Activated naive CD4-positive, alpha-beta T cell treated with anti-CD3 and anti-CD28 coated beads, Interleukin-2, amount 50 U/mL, for 72 hours (primary cell): Measurements from ENCODE around the gene PTGR3. TPM values are rescaled to one million over a fixed set of nuclear protein-coding genes. Genes with fewer than 3 reads are reported as not detected.

Source experiments
- ATAC-seq, 2 donors: fragments of 150-1000 bp; cut with Tn5 transposase; 2 replicates each; pipeline ENCODE4 v1.10.0; 2021; ENCODE audit warnings: mild to moderate bottlenecking in 2 of 2, moderate library complexity in 2 of 2
- DNase-seq, 2 donors: peaks; one replicate each; pipeline ENCODE4 v3.0.0; 2021 to 2022; ENCODE audit warnings: low spot score in 2 of 2
- H3K27ac Mint-ChIP-seq, 2 donors: one replicate each; pipeline ENCODE4 v1.8.0; 2022; ENCODE audit warnings: mild to moderate bottlenecking in 2 of 2, mixed read lengths in 2 of 2
- H3K36me3 Mint-ChIP-seq, 2 donors: one replicate each; pipeline ENCODE4 v1.8.0; 2022; ENCODE audit warnings: mixed read lengths in 2 of 2
- H3K9me3 Mint-ChIP-seq, 2 donors: one replicate each; pipeline ENCODE4 v1.8.0; 2022; ENCODE audit warnings: mixed read lengths in 2 of 2
- total RNA-seq, 2 donors: library from RNA; stranded (reverse); gene quantifications; one replicate each; pipeline ENCODE4 v1.2.3, GENCODE V29; 2022

The PTGR3 gene
- total RNA-seq, 2 donors from 2014 or later = 25.9 to 31.6 TPM

DNA sequence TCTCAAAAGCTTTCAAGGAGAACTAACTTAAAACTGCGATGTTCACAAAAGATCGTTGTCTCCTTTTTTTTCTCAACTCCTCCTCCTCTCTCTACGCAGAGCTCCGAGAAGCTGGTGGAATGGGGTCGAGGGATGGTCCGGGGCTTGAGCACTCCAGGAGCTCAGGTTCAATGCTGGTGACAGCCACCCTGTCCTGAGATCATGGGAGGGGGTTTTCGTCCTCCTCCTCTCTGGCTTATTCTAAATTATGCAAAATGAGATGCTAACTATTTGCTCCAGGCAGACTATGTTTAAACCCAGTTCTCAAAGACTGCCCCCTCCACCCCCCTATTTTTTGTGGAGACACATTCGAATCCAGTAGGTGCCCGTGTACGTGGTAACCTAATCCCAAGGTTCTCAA is 13.5 kb upstream of the PTGR3 start:
- no peaks in the 10 kb centered on the region for H3K36me3 Mint-ChIP-seq
- no peaks in the 10 kb centered on the region for H3K9me3 Mint-ChIP-seq
- DNase-seq = no peak
- no peak overlapping the region for H3K27ac Mint-ChIP-seq
- ATAC-seq = no peak

DNA sequence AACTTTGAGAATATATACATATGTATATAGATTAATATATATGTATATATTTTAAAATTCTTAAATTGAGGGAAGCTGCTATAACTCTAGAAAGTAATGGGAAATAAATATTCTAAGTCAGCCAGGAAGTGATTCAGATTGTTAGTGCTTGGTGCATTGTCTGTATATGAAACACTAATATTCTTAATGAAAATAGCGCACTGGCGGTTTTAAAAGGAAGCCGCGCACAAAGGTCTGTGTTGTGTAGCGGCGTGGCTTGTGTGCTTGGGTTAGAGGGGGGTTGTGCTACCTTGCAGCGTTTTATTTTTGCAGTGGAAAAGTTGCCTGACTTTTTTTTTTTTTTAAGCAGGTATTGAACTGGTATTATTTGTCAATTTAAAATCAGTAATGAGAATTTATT is 13.0 kb upstream of the PTGR3 start:
- no peaks in the 10 kb centered on the region for H3K36me3 Mint-ChIP-seq
- no peak for ATAC-seq
- no peak for DNase-seq
- peak overlapping the region in 1 of 2 donors; percentile 92 for H3K27ac Mint-ChIP-seq
- no peaks in the 10 kb centered on the region for H3K9me3 Mint-ChIP-seq

DNA sequence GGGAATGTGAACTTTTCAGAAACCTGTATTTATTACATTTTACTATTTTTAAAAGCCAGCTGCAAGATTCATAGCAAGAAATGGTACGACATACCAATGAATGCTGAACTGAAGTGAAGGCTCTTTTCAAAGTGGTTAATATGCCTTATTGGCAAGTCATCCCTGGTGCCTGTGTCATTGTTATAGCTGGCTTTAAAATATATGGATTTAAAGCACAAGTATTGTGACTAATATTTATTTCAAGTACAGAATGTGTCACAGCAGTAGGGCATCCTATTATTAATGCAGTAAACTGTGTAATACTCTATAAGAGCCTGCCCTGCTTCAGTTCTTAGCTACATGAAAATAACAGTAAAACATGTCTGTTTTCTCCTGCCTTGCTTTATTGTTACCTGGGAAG is 12.5 kb upstream of the PTGR3 start:
- DNase-seq = no peak
- Mint-ChIP-seq H3K36me3 (no peaks in the 10 kb centered on the region), H3K27ac (no peak overlapping the region), H3K9me3 (no peaks in the 10 kb centered on the region)
- no peak for ATAC-seq

DNA sequence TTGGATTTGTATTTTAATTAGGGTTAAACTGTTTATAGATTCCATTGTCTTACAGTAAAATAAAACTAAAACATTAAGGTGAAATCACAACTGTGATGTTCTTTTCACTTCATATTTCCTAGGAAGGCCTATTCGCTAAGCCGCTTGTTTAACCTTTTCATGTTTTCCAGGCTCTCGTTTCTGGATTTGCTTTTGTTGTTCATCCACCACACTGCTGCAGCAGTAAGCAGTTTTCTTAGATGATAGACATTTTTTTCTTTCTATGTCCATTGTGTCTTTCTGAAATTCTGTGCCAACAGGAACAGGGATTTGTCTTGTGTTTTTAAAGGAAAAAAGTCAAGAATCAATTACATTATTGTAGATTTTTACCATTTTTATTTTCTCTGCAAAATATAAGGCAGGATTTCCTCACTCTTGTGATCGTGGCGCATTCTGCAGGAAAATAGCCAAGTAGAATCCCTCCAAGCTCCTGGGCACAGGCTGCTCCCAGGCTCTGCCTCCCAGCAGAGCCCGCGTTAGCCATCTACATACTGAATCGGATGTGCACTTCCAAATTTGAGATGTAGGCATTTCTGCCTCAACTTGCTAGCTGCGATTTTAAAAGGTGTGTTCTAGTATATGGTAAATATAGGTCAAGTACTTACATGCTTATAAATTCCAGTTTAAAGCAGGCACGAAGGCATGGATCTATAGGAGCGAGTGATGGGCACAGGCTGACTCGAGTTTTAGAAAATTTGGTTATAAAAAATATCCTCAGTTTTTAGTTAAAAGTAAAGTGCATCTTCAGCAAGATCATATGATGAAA is 11.8 kb upstream of the PTGR3 start:
- DNase-seq (no peak), ATAC-seq (no peak)
- H3K36me3 Mint-ChIP-seq = no peaks in the 10 kb centered on the region
- no peak overlapping the region for H3K27ac Mint-ChIP-seq
- no peaks in the 10 kb centered on the region for H3K9me3 Mint-ChIP-seq

DNA sequence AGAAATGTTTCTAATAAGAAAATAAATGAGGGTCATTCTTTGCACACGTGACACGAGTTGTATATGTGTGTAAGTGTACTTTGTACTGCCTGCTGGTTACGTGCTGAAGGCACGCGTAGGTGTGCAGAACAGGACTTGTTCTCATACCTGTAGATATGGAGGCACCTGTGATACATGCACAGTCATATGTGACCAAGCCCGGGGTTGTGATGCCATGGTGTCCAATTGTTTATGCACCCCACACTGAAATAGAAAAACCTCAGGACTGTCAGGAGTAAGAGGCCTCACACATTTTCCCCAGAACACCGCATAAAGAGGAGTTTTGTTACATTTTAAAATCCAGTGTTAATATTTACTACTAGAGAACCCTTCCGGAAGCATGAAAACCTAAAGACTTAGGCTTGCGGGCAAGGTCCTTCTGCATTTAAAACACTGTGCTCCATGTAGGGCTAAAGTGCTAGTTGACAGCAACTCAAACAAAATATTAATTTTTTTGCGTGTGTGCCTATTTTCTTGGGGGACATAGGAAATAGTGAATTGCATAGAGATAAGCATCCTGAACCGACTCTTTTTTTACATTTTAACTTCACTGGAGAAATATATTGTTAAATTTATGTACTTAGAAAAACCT is 10.9 kb upstream of the PTGR3 start:
- H3K9me3 Mint-ChIP-seq = no peaks in the 10 kb centered on the region

DNA sequence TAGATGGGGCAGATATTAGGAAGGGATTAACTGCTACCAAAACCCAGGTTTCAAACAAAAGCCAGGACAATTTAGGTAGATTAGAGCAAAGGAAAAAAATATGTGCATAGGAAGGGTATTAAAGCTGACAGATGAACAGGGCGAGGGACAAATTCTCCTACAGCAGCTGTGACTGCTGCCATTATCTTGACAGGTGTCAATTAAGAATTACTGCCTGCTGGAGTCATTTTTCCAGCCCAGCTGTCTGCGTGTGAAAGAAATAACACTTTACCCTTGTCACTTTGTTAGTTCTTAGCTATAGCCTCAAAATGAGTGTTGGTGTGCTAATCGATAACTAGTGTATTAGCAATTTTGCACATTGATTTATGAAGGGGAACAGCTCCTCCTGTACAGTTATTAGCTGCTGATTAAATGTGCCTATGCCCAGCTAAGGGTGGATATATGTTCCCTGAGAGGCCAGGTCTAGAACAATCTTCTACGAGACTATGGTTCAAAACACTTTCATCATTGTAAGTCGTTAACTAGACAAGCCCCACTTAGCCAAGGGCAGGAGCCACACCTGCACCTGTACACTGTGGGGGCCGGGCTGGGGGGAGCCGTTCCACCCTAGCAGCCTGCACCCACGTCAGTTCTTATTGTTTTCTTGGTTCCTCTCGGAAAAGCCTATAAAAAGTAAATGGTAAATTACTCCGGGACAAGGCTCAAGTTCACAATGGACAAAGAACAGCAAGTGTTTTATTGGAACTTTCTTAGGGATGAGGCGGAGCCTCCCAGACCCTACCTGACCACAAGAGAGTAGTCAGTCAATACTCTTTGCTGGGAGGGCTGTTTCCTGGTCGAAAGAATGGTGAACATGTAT is 9.4 kb upstream of the PTGR3 start:
- Mint-ChIP-seq H3K36me3 (peaks cover 0 to 17% of the 10 kb centered on the region in 2 donors), H3K9me3 (no peaks in the 10 kb centered on the region), H3K27ac (no peak overlapping the region)
- no peak for ATAC-seq
- no peak for DNase-seq

More for the DNA sequence above, 10.9 kb upstream of the PTGR3 start:
- ATAC-seq = peak; percentile 49 to 69
- H3K36me3 Mint-ChIP-seq = peaks cover 0 to 9% of the 10 kb centered on the region in 2 donors
- H3K27ac Mint-ChIP-seq = no peak overlapping the region
- no peak for DNase-seq

DNA sequence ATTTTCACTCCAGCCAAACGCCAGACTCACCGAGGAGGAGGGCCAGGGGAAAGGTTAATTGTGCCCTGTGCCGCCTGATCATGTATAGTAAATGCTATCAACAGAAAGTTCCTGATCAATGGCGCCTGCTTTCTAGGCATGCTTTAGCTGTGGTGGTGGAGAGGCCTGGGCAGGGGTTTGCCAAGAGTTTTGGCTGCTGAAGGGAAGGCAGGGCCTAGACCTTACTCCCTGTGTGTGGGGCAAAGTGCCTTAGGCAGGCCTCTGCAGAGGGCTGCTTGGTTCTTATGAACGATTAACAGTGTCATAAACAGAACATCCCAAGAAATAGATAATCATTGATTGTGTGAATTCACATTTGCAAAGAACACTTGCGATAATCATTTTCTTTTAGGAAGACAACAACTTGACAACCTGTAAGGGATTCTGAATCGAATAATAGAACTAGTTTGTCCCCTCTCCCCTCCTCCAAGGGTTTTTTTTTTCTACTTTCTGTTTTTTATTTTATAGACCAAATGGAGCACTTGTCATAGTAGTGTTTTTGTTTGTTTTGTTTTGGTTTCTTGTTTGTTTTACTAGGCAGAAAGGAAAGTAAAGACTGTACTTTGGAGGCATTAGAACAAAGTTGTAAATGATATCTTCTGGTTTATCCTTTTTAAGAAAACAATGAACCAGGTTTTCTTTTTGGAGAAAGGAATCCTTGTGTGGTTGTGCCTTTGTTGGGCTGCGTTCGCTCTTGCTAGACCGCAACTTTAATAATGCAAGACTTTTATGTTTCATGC is 8.2 kb upstream of the PTGR3 start:
- no peaks in the 10 kb centered on the region for H3K9me3 Mint-ChIP-seq
- H3K36me3 Mint-ChIP-seq = peaks cover 7 to 26% of the 10 kb centered on the region in 2 donors
- peak overlapping the region in 1 of 2 donors; percentile 78 for H3K27ac Mint-ChIP-seq
- DNase-seq (no peak), ATAC-seq (no peak)

DNA sequence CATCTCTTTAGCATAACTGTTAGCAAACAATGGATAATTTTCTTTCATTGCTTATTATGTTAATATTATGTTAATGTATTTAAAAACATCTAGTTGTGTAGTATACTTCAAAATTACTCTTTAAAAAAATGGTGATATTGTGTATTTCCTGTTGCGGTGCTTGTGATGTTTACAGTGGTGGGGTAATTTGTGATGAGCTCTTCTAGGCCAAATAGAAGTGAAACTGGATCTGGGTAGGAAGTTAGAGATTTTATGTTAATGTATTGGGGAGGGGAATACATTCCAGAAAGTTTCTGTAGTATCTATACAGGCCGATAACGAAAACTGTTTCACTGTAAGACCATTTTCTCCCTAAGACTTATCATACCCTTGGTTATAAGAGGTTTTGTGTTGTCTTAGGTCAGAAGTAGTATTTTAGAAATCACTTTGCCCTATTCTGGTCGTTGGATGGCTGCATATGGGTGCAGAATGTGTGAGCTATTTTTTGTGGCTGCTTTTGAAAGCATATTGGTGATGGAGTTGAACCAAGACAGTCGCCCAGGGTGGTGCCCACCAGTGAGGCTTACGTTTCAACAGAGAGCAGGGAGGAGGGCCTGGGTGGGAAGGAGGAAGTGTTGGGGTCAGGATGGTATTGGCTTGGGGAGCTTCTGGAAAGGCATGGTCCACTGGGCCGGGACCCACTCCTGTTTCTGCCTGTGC is 7.4 kb upstream of the PTGR3 start:
- DNase-seq = no peak
- Mint-ChIP-seq H3K36me3 (peaks cover 7 to 26% of the 10 kb centered on the region in 2 donors), H3K9me3 (no peaks in the 10 kb centered on the region), H3K27ac (peak overlapping the region; percentile 51 to 78)
- peak; percentile 6 to 27 for ATAC-seq

DNA sequence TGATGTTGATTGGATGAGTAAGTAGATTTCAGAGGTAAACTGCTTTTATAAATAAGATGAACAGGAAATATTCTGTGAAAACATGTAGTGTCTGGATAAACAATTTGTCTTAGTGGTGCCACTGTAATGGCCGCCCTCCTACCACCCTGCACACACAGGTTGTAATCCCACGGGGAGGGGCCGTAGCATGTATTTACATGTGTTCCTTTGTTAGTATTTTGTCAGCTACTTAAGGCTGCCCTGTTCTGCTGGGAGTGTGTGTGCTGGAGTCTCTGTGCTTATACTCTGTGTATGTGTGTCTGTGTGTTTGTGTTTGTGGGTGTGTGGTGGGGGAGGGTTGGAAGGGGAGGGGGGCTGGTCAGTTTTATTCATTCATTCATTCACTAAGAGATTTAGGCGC is 6.7 kb upstream of the PTGR3 start:
- no peak for DNase-seq
- no peaks in the 10 kb centered on the region for H3K9me3 Mint-ChIP-seq
- peaks cover 14 to 33% of the 10 kb centered on the region in 2 donors for H3K36me3 Mint-ChIP-seq
- H3K27ac Mint-ChIP-seq = peak overlapping the region; percentile 68 to 78
- no peak for ATAC-seq

DNA sequence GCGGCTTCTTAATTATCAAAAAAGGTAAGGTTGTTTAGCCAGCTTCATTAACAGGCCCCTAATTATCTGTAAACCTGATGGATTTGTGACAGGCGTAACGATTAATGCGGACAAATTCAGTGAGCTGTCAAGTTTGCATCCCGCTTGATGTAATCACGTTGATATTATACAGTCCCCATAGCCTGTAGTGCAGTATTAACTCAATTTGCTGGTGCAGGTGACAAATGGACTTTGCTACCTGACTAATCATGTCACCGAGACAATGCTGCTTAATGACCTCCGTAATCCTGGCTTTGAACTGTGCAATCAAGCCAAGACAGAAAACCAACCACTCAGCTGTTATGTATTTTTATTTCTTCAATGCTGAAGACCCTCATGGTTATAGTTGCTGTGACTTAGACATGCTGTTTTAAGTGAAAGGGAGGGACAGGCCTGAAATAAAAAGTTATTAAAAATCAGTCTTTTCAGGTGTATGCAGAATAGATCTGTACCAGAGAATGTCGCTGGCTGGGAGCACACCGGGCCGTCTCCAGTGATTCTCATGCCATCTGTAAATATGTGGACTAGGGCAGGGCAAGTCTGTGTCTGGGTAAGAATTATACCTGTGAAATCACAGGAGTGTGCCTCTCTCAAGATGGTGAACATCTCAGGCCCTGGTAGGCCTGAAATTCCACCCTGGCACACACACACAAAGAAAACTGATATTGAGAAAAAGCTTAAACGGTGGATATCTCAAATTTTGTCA is 6.0 kb upstream of the PTGR3 start:
- ATAC-seq = no peak
- Mint-ChIP-seq H3K9me3 (no peaks in the 10 kb centered on the region), H3K27ac (peak overlapping the region; percentile 68 to 78), H3K36me3 (peaks cover 19 to 38% of the 10 kb centered on the region in 2 donors)
- no peak for DNase-seq

DNA sequence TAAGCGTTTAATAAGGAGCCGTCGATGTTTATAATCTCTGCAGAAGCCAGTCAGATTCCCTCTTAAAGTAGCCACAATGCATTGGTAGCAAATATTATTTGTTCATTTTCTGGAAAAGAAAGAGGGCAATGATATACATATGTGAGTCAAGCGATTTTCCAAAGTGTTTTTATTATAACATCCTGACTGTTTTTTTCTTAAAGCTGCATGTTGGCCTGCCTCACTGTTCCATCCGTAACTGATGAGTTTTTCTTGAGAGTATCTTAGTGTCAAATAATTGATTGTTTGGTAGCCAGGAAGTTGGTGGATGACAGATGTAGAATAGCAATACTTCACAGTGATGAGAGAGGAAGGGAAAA is 5.4 kb upstream of the PTGR3 start:
- peaks cover 19 to 38% of the 10 kb centered on the region in 2 donors for H3K36me3 Mint-ChIP-seq
- H3K27ac Mint-ChIP-seq = peak overlapping the region in 1 of 2 donors; percentile 84
- no peak for ATAC-seq

DNA sequence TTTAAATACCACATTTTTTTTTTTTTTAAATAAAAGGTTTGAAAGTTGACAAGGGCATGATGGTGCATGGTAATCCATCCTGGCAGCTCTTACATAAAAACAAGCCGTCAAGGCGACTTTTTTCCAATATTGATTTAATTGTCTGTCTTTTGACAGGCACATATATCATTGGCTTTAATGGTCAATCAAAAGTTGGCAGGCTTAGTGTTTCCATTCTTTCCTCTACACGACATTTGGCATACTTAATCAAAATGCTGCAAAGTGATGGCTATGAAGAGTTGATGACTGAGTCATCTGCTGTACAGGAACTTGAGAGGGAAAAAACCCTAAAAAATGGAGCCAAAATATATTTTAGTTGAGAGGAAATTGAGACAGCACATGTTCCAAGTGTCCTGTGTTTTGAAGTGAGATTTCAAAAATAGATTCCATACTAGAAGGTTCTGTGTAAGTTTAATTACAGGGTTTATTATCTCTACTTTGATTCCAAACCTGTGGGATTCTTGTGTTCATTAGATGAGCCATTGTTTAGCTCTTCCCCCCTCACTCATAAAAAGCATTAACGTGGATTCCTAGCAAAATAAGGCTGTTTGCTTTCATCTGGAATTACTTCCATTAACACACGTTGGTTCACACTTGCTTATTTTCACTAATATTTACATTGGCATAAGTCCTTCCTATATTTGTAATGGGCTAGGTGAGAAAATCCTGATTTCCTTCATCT is 4.8 kb upstream of the PTGR3 start:
- Mint-ChIP-seq H3K27ac (peak overlapping the region in 1 of 2 donors; percentile 84), H3K9me3 (no peaks in the 10 kb centered on the region), H3K36me3 (peaks cover 19 to 38% of the 10 kb centered on the region in 2 donors)
- ATAC-seq = no peak
- no peak for DNase-seq

More for the DNA sequence above, 5.4 kb upstream of the PTGR3 start:
- H3K9me3 Mint-ChIP-seq = no peaks in the 10 kb centered on the region
- DNase-seq = no peak

DNA sequence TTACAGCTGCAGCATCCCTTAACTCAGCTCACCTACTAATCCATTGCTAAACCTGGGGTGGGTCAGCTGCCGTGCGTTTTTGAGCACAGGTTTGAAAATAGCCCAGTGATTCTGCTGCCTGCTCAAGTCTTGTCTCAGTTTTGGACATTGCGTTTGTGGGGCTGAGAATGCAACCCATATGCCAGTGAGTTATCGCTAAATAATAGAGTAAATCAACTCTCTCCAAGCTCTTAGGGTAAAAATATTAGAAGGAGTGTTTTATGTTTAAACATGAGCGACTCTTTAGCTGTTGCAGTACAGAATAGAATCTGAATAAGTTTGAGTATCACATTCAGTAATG is 3.8 kb upstream of the PTGR3 start:
- Mint-ChIP-seq H3K36me3 (peaks cover 26 to 43% of the 10 kb centered on the region in 2 donors), H3K27ac (peak overlapping the region; percentile 82 to 96), H3K9me3 (no peaks in the 10 kb centered on the region)
- ATAC-seq (no peak), DNase-seq (no peak)

DNA sequence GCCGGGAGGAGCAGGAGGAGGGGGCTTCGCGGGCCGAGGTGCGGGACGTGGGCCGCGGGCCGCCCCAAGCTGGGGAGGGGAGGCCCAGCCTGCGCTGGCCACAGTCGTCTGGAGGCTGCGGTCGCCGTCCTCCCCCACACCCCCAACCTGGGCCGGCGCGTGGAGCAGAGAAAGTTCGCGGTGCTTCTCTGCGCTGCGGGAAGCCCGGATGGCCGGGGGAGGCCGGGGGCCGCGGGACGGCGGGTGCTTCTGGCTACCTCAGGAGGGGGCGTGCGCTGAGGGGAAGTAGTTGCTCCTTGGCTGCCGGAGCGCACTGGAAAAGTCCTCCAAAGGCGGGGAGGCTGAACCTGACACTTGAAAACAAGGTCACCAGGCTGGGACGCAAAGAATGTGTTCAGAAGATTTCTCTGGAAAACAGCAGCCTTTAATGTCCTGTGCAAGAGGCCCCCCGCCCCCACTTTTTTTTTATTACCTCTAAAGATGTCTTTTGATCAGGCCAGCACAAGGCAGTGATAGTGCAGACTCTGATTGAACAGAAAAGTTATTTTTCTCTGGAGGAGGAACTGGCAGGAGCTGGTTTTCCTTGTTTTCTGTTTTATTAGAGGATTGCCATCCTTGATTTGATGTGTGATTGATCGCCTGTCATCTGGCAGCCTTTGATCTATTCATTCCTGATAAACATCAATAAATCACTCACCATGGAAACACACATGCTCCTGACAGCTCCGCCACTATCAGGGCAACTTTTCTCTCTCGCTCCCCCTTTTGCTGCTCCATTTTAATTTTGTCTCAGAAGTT is 3.2 kb upstream of the PTGR3 start:
- peaks cover 31 to 49% of the 10 kb centered on the region in 2 donors for H3K36me3 Mint-ChIP-seq
- peak in 1 of 2 donors; percentile 61 for DNase-seq
- no peaks in the 10 kb centered on the region for H3K9me3 Mint-ChIP-seq
- ATAC-seq = no peak
- peak overlapping the region; percentile 82 to 96 for H3K27ac Mint-ChIP-seq
